Endothelial cell of umbilical vein (primary cell): ENCODE data around the gene IDUA. TPM values are rescaled to one million over a fixed set of nuclear protein-coding genes. Genes with fewer than 3 reads are reported as not detected.

Source experiments
- BruUV-seq: library from RNA; stranded (reverse); fragments of 400-500 nt; replicated peaks from 2 replicates; lab custom pipeline; 2021; lab: Mats Ljungman, UMichigan
- CTCF ChIA-PET: fragments of 300-600, 350-600 bp; sonication (Branson Sonifier 250); formaldehyde crosslinking; loops from one replicate; lab custom pipeline; 2021; ENCODE audit warnings: antibody characterized with exemption, inconsistent platforms; lab: Charles Lee
- POLR2A ChIA-PET: fragments of 300-600, 350-600 bp; sonication (Branson Sonifier 250); formaldehyde crosslinking; loops from one replicate; lab custom pipeline; 2021; ENCODE audit warnings: antibody characterized with exemption, inconsistent platforms; lab: Charles Lee
- DNase-seq: peaks from one replicate; pipeline ENCODE4 v3.0.0-alpha.2; 2011; ENCODE audit warnings: low read depth, low spot score
- FAIRE-seq: peaks from 2 replicates; lab custom pipeline; 2011; peaks lifted over from hg19 to GRCh38; lab: Jason Lieb, UNC
- H2AFZ ChIP-seq: 2 replicates; pipeline ENCODE4 v1.6.0; 2012; ENCODE audit warnings: low read depth, low read length, control low read depth, inconsistent platforms
- H3K27ac ChIP-seq: 2 replicates; pipeline ENCODE4 v1.5.1; 2011; ENCODE audit warnings: low read depth, mild to moderate bottlenecking, control low read depth, low read length, moderate library complexity; ENCODE audit not compliant: insufficient read depth
- H3K27me3 ChIP-seq, 2 experiments: 2 replicates each; pipeline versions ENCODE4 v1.6.0 to v1.6.1; 2011; ENCODE audit warnings: low read length in 2 of 2, mixed read lengths in 1 of 2; ENCODE audit not compliant: control insufficient read depth in 2 of 2, insufficient read depth in 2 of 2
- H3K36me3 ChIP-seq, 2 experiments: 2 replicates in 1 of 2; 3 replicates in 1 of 2; pipeline ENCODE4 v1.5.1; 2011; ENCODE audit warnings: low read length in 2 of 2, mild to moderate bottlenecking in 1 of 2, moderate library complexity in 1 of 2; ENCODE audit not compliant: control insufficient read depth in 2 of 2, insufficient read depth in 2 of 2; ENCODE audit errors: extremely low read depth in 1 of 2
- H3K4me1 ChIP-seq: 3 replicates; pipeline ENCODE4 v1.5.1; 2011; ENCODE audit warnings: mild to moderate bottlenecking, low read length; ENCODE audit not compliant: control insufficient read depth, insufficient read depth; ENCODE audit errors: extremely low read depth
- H3K4me2 ChIP-seq: 2 replicates; pipeline ENCODE4 v1.6.1; 2011; ENCODE audit warnings: low read length, control low read depth, mixed read lengths; ENCODE audit not compliant: insufficient read depth
- H3K4me3 ChIP-seq, 3 experiments: fragments of 200-600 bp in 1 of 3; sonication (generic), shearing (Covaris generic) in 1 of 3; replicated peaks in 1 of 3; 2 replicates each; pipeline ENCODE4 v1.5.1; 2011 to 2016; ENCODE audit warnings: control low read depth in 3 of 3, low read length in 3 of 3, mild to moderate bottlenecking in 2 of 3, inconsistent platforms in 1 of 3, low read depth in 1 of 3, moderate library complexity in 1 of 3; ENCODE audit not compliant: insufficient read depth in 1 of 3
- H3K79me2 ChIP-seq: 2 replicates; pipeline ENCODE4 v1.6.0; 2012; ENCODE audit warnings: low read length, inconsistent platforms; ENCODE audit not compliant: control insufficient read depth, insufficient read depth
- H3K9ac ChIP-seq: replicated peaks from 2 replicates; pipeline ENCODE3; 2011; ENCODE audit warnings: low read length, control low read depth; ENCODE audit not compliant: insufficient read depth; ENCODE audit errors: extremely low read depth
- H3K9me1 ChIP-seq: replicated peaks from 3 replicates; pipeline ENCODE4 v1.6.0; 2011; ENCODE audit warnings: mild to moderate bottlenecking, low read length; ENCODE audit not compliant: control insufficient read depth, insufficient read depth; ENCODE audit errors: extremely low read depth
- H3K9me3 ChIP-seq: replicated peaks from 2 replicates; pipeline ENCODE4 v1.5.1; 2012; ENCODE audit warnings: low read length, inconsistent platforms; ENCODE audit not compliant: control insufficient read depth, insufficient read depth
- H4K20me1 ChIP-seq: replicated peaks from 2 replicates; pipeline ENCODE3; 2011; ENCODE audit warnings: mild to moderate bottlenecking, low read length; ENCODE audit not compliant: control insufficient read depth, insufficient read depth; ENCODE audit errors: extremely low read depth
- CTCF ChIP-seq, 2 donors: IDR thresholded peaks; 1 replicate in 1 of 2; 2 replicates in 1 of 2; pipeline ENCODE4 v1.5.1; 2011; ENCODE audit warnings: low read length in 2 of 2, mild to moderate bottlenecking in 2 of 2, moderate library complexity in 2 of 2, control low read depth in 1 of 2, inconsistent platforms in 1 of 2, low read depth in 1 of 2; ENCODE audit not compliant: insufficient read depth in 1 of 2; ENCODE audit errors: extremely low read depth in 1 of 2
- EZH2 ChIP-seq: IDR thresholded peaks from 2 replicates; pipeline ENCODE4 v1.6.1; 2012; ENCODE audit warnings: borderline replicate concordance, low read depth, mild to moderate bottlenecking, moderate library complexity, low read length, inconsistent platforms; ENCODE audit not compliant: severe bottlenecking
- FOS ChIP-seq: IDR thresholded peaks from 2 replicates; pipeline ENCODE4 v1.6.1; 2011; ENCODE audit warnings: mild to moderate bottlenecking, low read length, moderate library complexity, borderline replicate concordance; ENCODE audit not compliant: insufficient read depth
- GATA2 ChIP-seq: IDR thresholded peaks from 2 replicates; pipeline ENCODE4 v1.7.0; 2011; ENCODE audit warnings: low read depth, mild to moderate bottlenecking, moderate library complexity, mixed read lengths, low read length; ENCODE audit not compliant: insufficient read length, insufficient read depth
- JUN ChIP-seq: IDR thresholded peaks from 2 replicates; pipeline ENCODE4 v1.6.1; 2011; ENCODE audit warnings: borderline replicate concordance, low read depth; ENCODE audit not compliant: insufficient read length, insufficient read depth
- MAX ChIP-seq: IDR thresholded peaks from 2 replicates; pipeline ENCODE4 v1.6.1; 2011; ENCODE audit not compliant: insufficient read depth, insufficient read length
- MYC ChIP-seq: IDR thresholded peaks from one replicate; pipeline ENCODE4 v1.6.1; 2011; ENCODE audit warnings: mild to moderate bottlenecking, low read depth, low read length
- POLR2A ChIP-seq: IDR thresholded peaks from 2 replicates; pipeline ENCODE4 v1.6.1; 2012; ENCODE audit warnings: low read depth, mild to moderate bottlenecking, control low read depth, low read length
- POLR2AphosphoS5 ChIP-seq: IDR thresholded peaks from 2 replicates; pipeline ENCODE4 v1.6.1; 2012; ENCODE audit warnings: low read depth, mild to moderate bottlenecking, control low read depth, low read length, moderate library complexity; ENCODE audit not compliant: insufficient read depth
- dilution Hi-C: fragments of 300-500 bp; cut with MboI; formaldehyde crosslinking; loops from one replicate; pipeline ENCODE4 v1.15.0; 2019; ENCODE audit warnings: low sequenced_read_pairs; ENCODE audit not compliant: extremely low pct_ligation_motif_present
- intact Hi-C: fragments of 100-400 bp; cut with micrococcal nuclease; formaldehyde crosslinking; loops from one replicate; pipeline ENCODE4 v1.10.0; 2022
- polyA plus RNA-seq, 4 experiments: library from polyadenylated mRNA; depleted of rRNA in 3 of 4; stranded (reverse) in 3 of 4; unstranded in 1 of 4; fragments of >200 nt; gene quantifications; 2 replicates each; pipeline versions ENCODE4 v1.2.1 to v1.2.3, GENCODE V29; 2011 to 2012; ENCODE audit warnings: missing spikeins in 1 of 4
- total RNA-seq: library from RNA; stranded (reverse); gene quantifications from 2 replicates; pipeline ENCODE4 v1.2.3, GENCODE V29; 2021

Gene IDUA
- total and polyA plus RNA-seq, 2 donors (not counting 3 experiments of a cell fraction or from before 2014, with no cell fraction given): 19.1 to 34.1 TPM

GRCh38 chr4:986428-986878 lies 391 bp upstream of the IDUA start:
- H3K27ac ChIP-seq: peak overlapping the region; percentile 25
- intact Hi-C loops: loop anchor here (2.0 to 5.0 kb wide), 3 partner anchors 14 to 244 kb away; partner anchors contain the start of genes DGKQ, GAK and TMEM175
- CTCF ChIA-PET: interaction anchor here (0.6 to 2.5 kb wide), 19 partner anchors 9 to 303 kb away, joined by 3 to 35 read pairs (median 4); partner anchors contain the start of genes GAK and TMEM175

DNA sequence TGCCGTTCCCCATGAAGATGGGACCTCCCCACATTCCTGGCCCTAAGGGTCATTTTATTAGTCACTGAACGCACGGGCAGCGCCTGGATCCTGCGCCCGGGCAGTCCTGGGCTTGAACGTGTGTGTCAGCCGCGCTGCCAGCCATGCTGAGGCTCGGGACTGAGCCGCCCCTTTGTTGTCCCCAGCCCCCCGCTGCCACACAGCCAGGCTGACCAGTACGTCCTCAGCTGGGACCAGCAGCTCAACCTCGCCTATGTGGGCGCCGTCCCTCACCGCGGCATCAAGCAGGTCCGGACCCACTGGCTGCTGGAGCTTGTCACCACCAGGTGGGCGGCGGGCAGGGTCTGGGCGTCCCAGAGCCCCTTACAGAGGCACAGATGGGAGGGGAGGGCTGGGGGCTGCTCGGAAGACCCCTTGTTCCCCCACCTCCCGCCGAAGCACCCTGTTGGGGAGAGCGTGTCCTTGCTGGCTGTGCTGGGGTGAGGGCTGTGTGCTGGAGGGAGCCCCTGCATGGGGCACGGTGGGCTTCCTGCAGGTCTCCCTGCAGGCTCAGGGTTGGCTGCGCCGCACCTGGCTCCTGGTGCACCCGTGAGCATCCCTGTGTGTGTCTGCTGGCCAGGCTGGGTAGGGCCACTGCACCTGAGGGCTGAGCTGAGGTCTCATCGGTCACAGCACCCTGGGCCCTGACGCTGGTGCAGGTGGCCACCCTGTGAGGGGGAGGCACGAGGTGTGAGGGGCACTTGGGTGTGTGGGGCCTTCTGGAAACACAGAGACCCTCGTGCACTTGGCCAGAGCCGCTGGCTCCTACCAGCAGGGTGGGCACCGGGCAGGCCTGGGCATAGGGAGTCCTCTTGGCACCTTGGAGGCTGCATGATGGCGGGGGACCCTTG lies 1.0 kb downstream of the IDUA start:
- POLR2A ChIA-PET: no interaction called here
- H3K27ac ChIP-seq: no peak overlapping the region
- no peaks in the 10 kb centered on the region for H3K9me3 ChIP-seq
- peaks cover 0 to 2% of the 10 kb centered on the region in 2 experiments for H3K36me3 ChIP-seq
- H3K9me1 ChIP-seq: no peaks in the 10 kb centered on the region
- dilution Hi-C loops: no loop called here
- peak overlapping the region in 2 of 3 experiments; percentile 67 to 89 for H3K4me3 ChIP-seq
- peak overlapping the region; percentile 92 for H3K4me2 ChIP-seq
- CTCF ChIA-PET: interaction anchor here (0.7 to 2.5 kb wide), 21 partner anchors 10 to 304 kb away, joined by 3 to 35 read pairs (median 4); partner anchors contain the start of genes GAK and TMEM175
- no peak for FAIRE-seq
- intact Hi-C loops: loop anchor here (1.0 to 5.0 kb wide), 5 partner anchors 15 to 246 kb away; partner anchors contain the start of genes DGKQ, GAK and TMEM175
- no TSS peak for BruUV-seq
- no peaks in the 10 kb centered on the region for H3K79me2 ChIP-seq
- no peaks in the 10 kb centered on the region for H3K27me3 ChIP-seq
- H3K4me1 ChIP-seq: peaks cover 17% of the 10 kb centered on the region
- H3K9ac ChIP-seq: no peak overlapping the region
- no peak for TF ChIP-seq EZH2
- TF ChIP-seq MAX: no peak
- TF ChIP-seq POLR2A: no peak
- TF ChIP-seq GATA2: no peak
- no peak for TF ChIP-seq CTCF (IDR thresholded peaks at IDR 0.05; ENCODE audit: extremely low read depth in 1 of 2, insufficient read depth in 1 of 2, low read depth in 1 of 2, low read length in 2 of 2)
- no peak for TF ChIP-seq JUN
- TF ChIP-seq FOS: no peak
- TF ChIP-seq MYC: no peak
- no peak for TF ChIP-seq POLR2AphosphoS5
- DNase-seq: no peak
- H4K20me1 ChIP-seq: no peaks in the 10 kb centered on the region
- no peak overlapping the region for H2AFZ ChIP-seq

More at GRCh38 chr4:986428-986878, 391 bp upstream of the IDUA start:
- peak; percentile 33 for FAIRE-seq
- peak overlapping the region; percentile 67 to 89 (median 74) for H3K4me3 ChIP-seq
- peaks cover 15% of the 10 kb centered on the region for H3K4me1 ChIP-seq
- POLR2A ChIA-PET: no interaction called here
- no peak for DNase-seq
- no peaks in the 10 kb centered on the region for H3K9me1 ChIP-seq
- H2AFZ ChIP-seq: peak overlapping the region; percentile 95
- peaks cover 0 to 2% of the 10 kb centered on the region in 2 experiments for H3K36me3 ChIP-seq
- H3K9me3 ChIP-seq: no peaks in the 10 kb centered on the region
- peak; percentile 84 for TF ChIP-seq POLR2A
- no peak for TF ChIP-seq GATA2
- dilution Hi-C loops: no loop called here
- TSS peak; percentile 66 for BruUV-seq
- no peaks in the 10 kb centered on the region for H4K20me1 ChIP-seq
- no peaks in the 10 kb centered on the region for H3K27me3 ChIP-seq
- H3K9ac ChIP-seq: peak overlapping the region; percentile 41
- peak overlapping the region; percentile 92 for H3K4me2 ChIP-seq
- no peaks in the 10 kb centered on the region for H3K79me2 ChIP-seq
